ENCODE data around the gene CLASP1.
"Not testable (repeated sequence)": the region's sequence is repeated elsewhere in the genome, so short reads cannot be mapped to it uniquely, and the experiment has no call there.

The CLASP1 gene

DNA sequence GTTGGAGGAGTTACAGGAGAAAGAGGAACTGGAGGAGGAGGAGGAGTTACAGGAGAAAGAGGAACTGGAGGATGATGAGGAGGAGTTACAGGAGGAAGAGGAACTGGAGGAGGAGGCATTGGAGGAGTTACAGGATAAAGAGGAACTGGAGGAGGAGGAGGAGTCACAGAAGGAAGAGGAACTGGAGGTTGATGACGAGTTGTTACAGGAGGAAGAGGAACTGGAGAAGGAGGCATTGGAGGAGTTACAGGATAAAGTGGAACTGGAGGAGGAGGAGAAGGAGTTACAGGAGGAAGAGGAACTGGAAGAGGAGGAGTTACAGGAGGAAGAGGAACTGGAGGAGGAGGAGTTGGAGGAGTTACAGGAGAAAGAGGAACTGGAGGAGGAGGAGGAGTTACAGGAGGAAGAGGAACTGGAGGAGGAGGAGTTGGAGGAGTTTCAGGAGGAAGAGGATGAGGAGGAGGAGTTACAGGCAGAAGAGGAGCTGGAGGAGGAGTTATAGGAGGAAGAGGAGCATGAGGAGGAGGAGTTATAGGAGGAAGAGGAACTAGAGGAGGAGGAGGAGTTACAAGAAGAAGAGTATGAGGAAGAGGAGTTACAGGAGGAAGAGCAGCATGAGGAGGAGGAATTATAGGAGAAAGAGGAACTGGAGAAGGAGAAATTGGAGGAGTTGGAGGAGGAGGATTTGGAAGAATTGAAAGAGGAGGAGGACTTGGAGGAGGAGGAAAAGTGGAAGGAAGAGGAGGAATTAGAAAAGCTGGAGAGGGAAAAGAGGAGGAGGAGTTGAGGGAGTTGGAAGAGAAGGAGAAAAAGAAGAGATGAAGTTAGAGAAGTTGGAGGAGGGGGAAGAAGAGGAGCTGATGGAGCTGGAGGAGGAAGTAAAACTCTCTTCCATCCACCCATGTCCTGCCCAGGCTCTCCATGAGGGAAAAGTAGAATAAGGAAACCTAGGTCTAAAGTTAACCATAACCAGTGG, 37.2 kb downstream of the CLASP1 start:
- TF ChIP-seq, protein P1, sequence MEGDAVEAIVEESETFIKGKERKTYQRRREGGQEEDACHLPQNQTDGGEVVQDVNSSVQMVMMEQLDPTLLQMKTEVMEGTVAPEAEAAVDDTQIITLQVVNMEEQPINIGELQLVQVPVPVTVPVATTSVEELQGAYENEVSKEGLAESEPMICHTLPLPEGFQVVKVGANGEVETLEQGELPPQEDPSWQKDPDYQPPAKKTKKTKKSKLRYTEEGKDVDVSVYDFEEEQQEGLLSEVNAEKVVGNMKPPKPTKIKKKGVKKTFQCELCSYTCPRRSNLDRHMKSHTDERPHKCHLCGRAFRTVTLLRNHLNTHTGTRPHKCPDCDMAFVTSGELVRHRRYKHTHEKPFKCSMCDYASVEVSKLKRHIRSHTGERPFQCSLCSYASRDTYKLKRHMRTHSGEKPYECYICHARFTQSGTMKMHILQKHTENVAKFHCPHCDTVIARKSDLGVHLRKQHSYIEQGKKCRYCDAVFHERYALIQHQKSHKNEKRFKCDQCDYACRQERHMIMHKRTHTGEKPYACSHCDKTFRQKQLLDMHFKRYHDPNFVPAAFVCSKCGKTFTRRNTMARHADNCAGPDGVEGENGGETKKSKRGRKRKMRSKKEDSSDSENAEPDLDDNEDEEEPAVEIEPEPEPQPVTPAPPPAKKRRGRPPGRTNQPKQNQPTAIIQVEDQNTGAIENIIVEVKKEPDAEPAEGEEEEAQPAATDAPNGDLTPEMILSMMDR (conservative IDR thresholded peaks at IDR 0.05): no peak
- TF ChIP-seq ZFX (IDR thresholded peaks at IDR 0.05): no peak
- no peak overlapping the region for H3K27ac ChIP-seq

DNA sequence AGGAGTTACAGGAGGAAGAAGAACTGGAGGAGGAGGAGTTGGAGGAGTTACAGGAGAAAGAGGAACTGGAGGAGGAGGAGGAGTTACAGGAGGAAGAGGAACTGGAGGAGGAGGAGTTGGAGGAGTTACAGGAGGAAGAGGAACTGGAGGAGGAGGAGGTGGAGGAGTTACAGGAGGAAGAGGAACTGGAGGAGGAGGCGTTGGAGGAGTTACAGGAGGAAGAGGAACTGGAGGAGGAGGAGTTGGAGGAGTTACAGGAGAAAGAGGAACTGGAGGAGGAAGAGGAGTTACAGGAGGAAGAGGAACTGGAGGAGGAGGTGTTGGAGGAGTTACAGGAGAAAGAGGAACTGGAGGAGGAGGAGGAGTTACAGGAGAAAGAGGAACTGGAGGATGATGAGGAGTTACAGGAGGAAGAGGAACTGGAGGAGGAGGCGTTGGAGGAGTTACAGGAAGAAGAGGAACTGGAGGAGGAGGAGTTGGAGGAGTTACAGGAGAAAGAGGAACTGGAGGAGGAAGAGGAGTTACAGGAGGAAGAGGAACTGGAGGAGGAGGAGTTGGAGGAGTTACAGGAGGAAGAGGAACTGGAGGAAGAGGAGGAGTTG, 38.1 kb downstream of the CLASP1 start:
- not testable (repeated sequence) for H3K27ac ChIP-seq

DNA sequence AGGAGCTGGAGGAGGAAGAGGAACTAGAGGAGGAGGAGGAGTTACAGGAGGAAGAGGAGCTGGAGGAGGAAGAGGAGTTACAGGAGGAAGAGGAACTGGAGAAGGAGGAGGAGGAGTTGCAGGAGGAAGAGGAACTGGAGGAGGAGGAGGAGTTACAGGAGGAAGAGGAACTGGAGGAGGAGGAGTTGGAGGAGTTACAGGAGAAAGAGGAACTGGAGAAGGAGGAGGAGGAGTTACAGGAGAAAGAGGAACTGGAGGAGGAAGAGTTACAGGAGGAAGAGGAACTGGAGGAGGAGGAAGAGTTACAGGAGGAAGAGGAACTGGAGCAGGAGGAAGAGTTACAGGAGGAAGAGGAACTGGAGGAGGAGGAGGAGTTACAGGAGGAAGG, 38.8 kb downstream of the CLASP1 start:
- H3K27ac ChIP-seq: not testable (repeated sequence)

DNA sequence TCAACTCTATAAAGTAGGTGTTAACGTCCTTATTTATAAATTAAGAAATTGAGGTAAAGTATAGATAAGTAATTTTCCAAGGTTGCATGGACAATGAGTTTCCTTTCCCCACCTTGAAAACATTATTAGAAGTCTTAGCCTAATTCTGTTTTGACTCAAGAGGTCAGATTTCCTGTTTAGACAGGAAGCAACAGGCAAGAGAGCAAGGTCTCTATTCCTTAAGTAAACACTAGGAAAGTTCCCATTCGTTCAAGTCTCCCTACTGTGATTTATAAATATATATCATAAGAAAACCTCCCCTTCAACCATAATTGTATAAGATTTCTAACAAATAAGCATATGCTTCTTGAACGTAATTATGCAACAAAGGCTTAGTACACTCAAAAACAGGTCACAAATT, 40.3 kb downstream of the CLASP1 start:
- TF ChIP-seq, protein P1 (conservative IDR thresholded peaks at IDR 0.05): no peak
- no peak for TF ChIP-seq ZFX (IDR thresholded peaks at IDR 0.05)
- H3K27ac ChIP-seq: no peak overlapping the region

DNA sequence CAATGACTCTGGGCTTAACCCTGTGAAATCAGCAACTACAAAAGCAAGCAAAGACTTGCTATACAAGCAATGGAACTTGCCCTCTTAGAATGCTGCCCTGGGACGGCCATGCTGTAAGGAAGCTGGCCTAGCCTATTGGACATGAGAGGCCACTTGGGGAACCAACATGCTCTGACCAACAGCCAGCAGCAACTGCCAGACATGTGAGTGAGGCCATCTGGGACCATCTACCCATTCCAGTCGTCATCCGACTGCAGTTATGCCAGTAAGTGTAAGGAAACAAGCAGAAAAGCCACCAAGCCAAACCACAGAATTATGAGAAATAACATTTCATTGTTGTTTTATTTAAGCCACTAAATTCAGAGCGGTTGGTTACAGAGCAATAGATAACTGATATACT, 40.9 kb downstream of the CLASP1 start:
- H3K27ac ChIP-seq: no peak overlapping the region
- TF ChIP-seq ZFX (IDR thresholded peaks at IDR 0.05): no peak
- TF ChIP-seq, protein P1 (conservative IDR thresholded peaks at IDR 0.05): no peak

DNA sequence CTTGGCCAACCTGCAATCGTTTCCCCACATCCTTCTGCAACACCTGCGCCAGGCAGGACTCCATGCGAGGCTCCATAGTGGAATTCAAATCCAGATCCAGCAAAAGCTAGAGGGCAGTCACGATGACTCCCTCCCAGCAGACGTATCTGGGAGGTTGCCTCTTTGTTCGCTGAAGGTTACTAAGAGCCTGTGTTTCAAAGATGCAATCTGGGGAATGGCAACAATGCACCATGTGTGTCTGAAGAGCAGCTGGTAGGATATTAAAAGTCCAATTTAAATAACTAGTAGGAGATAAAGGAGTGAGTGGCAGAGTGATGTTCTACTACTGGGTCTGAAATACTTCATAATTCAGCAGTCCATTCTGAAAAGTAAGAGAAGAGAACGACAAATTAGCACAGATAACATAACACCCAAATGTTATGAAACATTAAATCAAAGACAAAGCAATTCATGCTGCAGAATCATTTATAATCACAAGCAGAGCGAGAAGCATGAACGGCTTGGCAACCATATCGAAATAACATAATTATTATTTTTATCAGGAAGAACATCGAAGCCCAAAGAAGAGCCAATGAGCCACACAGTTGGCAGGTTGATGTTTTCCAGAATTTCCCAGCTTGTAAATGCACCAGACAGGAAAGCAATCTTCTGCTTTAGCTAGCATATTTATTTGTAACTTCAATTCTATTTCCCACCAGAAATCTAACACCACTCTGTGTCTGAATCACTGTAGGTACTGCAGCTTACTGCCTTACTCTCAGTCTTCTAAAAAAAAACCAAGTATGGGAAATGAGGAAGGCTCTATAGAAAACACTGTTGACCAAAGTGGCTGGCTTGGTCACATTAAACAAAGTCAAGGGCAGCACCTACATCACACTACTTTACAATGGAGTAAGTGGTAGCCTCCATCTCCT, 43.2 kb downstream of the CLASP1 start:
- no peak overlapping the region for H3K27ac ChIP-seq
- TF ChIP-seq, protein P1 (conservative IDR thresholded peaks at IDR 0.05): no peak
- TF ChIP-seq ZFX (IDR thresholded peaks at IDR 0.05): no peak

DNA sequence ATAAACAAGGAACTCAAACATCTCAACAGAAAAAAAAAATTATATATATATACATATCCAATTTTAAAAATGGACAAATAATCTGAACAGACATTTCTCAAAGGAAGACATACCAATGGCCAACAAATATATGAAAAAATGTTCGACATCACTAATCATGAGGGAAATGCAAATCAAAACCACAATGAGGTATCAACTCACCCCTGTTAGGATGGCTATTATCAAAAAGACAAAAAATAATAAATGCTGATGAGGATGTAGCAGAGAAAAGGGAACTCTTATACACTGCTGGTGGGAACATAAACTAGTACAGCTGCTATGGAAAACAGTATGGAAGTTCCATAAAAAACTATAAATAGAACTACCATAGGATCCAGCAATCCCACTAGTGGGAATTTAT, 46.1 kb downstream of the CLASP1 start:
- no peak overlapping the region for H3K27ac ChIP-seq
- no peak for TF ChIP-seq ZFX (IDR thresholded peaks at IDR 0.05)
- TF ChIP-seq, protein P1 (conservative IDR thresholded peaks at IDR 0.05): no peak
